Subcutaneous adipose tissue (tissue), 4 donors: ENCODE measurements around the gene TOLLIP. TPM values are rescaled to one million over a fixed set of nuclear protein-coding genes. Genes with fewer than 3 reads are reported as not detected.

Source experiments
- CTCF ChIP-seq: fragments of 450-650 bp; IDR thresholded peaks from one replicate; pipeline ENCODE4 v1.5.1; 2016; ENCODE audit warnings: low read depth, mild to moderate bottlenecking, control low read depth, antibody characterized with exemption, moderate library complexity
- total RNA-seq, 4 donors: library from RNA; depleted of rRNA; stranded (reverse); fragments of >200 nt; gene quantifications; one replicate each; pipeline ENCODE4 v1.1.0, GENCODE V29; 2016

The TOLLIP gene
- total RNA-seq, 4 donors from 2014 or later, result 20.5 to 40.9 (median 27.4) TPM

GRCh38 chr11:1352696-1353382 is 43.4 kb upstream of the TOLLIP start:
- TF ChIP-seq CTCF, result no peak

DNA sequence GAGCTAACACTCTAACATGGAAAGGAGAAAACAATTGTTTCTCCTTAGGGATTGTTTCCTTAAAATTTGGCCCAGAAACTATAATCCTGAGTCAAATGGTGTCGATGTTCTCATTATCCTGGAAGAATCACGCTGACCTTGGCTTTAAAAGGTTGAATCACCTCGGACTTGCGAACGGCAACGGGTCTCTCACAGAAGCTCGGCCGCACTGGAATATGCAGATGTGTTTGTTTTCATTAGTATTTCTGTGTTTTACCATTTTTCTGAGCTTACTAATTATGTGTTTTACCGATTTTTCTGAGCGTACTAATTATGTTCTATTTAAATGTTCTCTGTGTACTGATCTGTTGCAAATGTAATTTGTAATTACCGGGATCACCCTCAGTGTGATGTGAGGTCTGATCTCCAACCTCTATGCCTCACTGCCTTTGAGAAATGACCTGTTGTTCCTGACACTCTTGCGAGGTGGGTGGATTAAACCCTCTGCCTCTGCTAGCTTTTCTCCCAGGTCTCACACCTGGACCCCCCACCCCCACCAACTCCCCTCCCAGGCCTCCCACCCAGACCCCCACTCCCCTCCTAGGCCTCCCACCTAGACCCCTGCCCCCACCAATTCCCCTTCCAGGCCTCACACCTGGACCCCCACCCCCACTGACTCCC is 42.0 kb upstream of the TOLLIP start:
- TF ChIP-seq CTCF, result no peak

GRCh38 chr11:1350086-1350725 is 40.8 kb upstream of the TOLLIP start:
- TF ChIP-seq CTCF, result no peak

- TF ChIP-seq CTCF, result no peak
Measured at GRCh38 chr11:1349327-1350041, 40.1 kb upstream of the TOLLIP start.

- TF ChIP-seq CTCF, result no peak
Measured at GRCh38 chr11:1348796-1349326, 39.4 kb upstream of the TOLLIP start.

- no peak for TF ChIP-seq CTCF
Measured at GRCh38 chr11:1348146-1348795, 38.8 kb upstream of the TOLLIP start.
